Astrocyte of the cerebellum (primary cell): ENCODE results near the gene XYLT1.

ENCODE experiments used
- DNase-seq: peaks from one replicate; pipeline ENCODE4 v3.0.0-alpha.2; 2011; ENCODE audit warnings: low read depth
- H3K4me3 ChIP-seq: 2 replicates; pipeline ENCODE4 v1.5.1; 2011; ENCODE audit warnings: mild to moderate bottlenecking, low read depth, low read length, moderate library complexity
- in situ Hi-C: cut with HindIII; loops from 2 replicates; pipeline ENCODE4 v1.10.0; 2017; ENCODE audit warnings: low sequenced_read_pairs
- TF ChIP-seq, protein P1 (sequence below): IDR thresholded peaks from 2 replicates; pipeline ENCODE4 v1.5.1; 2012; ENCODE audit warnings: low read length, low read depth, moderate library complexity, mild to moderate bottlenecking; ENCODE audit errors: missing control alignments

XYLT1 gene

DNA sequence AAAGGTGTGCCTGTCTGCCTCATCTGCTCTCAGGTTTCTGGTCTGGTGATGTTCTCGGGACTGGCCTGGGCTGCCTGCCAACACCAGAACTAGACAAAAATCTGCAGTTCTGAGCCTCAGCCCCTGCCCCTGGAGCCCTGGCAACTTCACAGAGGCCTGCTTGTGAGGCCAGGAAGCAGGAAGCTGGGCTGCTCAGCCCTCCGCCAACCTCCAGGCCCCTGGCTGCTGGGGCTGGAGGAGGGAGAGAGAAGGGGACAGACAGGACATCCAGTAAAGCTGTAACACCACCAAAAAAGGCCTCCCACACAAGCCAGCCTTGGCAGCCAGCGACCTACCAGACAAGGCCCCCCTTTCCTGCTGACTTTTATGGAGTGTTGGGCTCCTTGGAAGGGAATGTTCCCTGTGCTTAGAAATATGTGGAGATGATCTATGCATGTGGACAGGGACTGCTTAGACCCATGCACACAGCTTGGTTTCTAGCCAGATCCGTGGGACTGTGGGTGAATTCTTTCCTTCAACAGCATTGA, 157.6 kb downstream of the XYLT1 start:
- DNase-seq: no peak
- TF ChIP-seq, protein P1, sequence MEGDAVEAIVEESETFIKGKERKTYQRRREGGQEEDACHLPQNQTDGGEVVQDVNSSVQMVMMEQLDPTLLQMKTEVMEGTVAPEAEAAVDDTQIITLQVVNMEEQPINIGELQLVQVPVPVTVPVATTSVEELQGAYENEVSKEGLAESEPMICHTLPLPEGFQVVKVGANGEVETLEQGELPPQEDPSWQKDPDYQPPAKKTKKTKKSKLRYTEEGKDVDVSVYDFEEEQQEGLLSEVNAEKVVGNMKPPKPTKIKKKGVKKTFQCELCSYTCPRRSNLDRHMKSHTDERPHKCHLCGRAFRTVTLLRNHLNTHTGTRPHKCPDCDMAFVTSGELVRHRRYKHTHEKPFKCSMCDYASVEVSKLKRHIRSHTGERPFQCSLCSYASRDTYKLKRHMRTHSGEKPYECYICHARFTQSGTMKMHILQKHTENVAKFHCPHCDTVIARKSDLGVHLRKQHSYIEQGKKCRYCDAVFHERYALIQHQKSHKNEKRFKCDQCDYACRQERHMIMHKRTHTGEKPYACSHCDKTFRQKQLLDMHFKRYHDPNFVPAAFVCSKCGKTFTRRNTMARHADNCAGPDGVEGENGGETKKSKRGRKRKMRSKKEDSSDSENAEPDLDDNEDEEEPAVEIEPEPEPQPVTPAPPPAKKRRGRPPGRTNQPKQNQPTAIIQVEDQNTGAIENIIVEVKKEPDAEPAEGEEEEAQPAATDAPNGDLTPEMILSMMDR: no peak
- H3K4me3 ChIP-seq: no peak overlapping the region
- in situ Hi-C loops: loop anchor here (10.0 kb wide), 1 partner anchor 52 kb away; no protein-coding TSS in a partner anchor

DNA sequence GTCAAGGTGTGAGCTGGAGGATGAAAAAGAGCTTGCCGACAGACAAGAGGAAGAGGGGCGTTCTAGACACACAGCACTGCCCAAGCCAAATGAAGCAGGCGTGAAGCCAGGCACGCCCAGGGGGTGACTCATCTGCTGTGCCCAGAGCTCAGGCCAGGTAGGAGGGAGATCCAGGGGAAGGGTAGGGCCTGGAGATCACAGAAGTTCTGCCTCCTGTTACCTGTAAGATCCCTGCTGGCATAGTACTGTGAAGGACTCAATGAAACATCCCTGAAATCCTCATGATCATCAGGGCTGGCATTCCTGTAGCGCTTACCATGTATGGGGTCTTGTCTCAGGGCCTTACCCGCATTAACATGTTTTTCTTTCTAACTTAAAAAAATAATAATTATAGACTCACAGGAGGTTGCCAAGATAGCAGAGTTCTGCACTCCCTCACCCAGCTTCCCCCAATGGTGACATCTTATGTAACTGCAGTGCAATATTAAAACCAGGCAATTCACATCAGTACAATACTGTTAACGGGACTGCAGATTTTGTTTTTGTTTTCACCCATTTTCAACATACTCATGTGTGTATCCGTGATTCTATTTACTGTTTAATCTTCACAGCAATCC, 158.6 kb downstream of the XYLT1 start:
- in situ Hi-C loops: loop anchor here (10.0 kb wide), 1 partner anchor 53 kb away; no protein-coding TSS in a partner anchor
- no peak overlapping the region for H3K4me3 ChIP-seq
- DNase-seq: no peak
- TF ChIP-seq, protein P1: no peak

DNA sequence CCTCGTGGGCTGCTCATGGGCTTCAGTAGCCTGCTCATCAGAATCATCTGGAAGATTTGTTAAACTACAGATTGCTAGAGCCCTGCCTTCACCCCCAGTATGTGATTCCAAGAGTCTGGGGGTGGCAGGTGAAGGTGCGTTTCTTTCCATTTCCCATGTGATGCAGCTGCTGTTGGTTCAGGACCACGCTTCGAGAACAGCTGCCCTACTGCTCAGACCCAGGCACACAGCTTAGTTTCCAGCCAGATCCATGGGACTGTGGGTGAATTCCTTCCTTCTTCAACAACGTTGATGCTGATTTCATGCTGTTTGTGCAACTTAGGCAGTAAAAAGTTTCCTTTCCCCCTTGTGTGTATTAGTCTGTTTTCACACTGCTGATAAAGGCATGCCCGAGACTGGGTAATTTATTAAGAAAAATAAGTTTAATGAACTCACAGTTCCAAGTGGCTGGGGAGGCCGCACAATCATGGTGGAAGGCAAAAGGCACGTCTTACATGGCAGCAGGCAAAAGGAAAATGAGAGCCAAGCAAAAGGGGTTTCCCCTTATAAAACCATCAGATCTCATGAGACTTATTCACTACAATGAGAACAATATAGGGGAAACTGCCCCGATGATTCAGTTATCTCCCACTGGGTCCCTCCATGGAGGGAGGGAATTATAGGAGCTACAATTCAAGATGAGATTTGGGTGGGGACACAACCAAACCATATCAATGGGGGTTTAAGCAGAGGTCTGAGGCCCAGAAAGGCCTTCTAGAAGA, 159.2 kb downstream of the XYLT1 start:
- in situ Hi-C loops: loop anchor here (10.0 kb wide), 1 partner anchor 53 kb away; no protein-coding TSS in a partner anchor
- no peak overlapping the region for H3K4me3 ChIP-seq
- no peak for DNase-seq
- TF ChIP-seq, protein P1: no peak

DNA sequence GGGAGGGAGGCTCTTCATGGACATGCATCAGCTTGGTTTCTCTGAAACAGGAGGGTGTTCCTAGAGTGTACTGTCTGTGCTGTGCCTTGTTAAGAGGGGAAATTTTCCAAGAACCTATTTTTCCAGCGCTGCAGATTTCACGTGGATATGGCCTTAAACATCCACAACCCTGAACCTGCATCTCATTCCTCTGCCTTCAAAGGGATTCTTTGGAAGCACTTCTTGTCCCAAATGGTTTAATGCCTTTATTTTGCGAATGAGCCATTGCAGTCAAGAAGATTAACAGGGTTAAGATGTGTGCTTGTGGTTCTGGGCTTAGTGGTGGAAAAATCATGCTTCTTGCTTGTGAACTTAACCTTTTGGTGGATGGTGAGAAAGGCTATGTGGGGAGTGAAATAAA, 161.2 kb downstream of the XYLT1 start:
- no peak for DNase-seq
- H3K4me3 ChIP-seq: no peak overlapping the region
- in situ Hi-C loops: no loop called here
- TF ChIP-seq, protein P1: no peak

DNA sequence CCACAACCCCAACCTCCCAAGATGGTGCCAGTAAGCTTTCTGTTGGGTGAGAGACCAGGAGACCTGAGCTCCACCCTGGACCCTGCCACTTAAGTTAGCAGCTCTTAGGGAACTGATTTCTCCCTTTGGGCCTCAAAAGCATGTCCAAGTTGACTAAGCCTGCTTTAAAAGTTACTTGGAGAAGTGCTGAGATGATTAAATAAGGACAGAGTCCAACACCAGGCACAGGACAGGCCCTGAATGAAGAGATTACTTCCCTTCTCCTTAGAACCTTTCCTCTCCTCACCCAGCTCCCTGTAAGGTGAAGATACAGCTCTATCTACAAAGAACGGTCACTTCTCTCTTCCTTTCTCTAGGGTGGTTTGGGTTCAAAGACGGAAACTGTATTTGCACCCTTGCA, 162.6 kb downstream of the XYLT1 start:
- in situ Hi-C loops: no loop called here
- TF ChIP-seq, protein P1: no peak
- no peak overlapping the region for H3K4me3 ChIP-seq
- no peak for DNase-seq

DNA sequence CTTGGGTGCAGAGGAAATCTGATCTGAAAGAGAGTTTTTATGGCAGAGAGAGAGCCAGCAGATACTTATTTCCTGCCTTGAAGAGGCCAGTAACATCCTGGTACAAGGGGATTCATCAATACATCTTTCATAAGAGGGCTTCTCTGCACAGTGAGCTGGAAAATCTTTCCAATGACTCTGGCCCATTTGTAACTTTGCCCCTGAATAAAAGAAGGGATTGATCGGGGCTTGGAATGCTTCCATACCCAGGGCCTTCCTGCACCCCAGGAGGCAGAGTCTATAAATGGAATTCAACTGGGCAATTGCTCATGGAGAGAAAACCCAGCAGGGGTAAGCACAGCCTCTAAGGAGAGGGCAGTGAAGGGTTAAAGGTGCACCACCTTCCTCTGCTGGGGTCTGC, 163.3 kb downstream of the XYLT1 start:
- in situ Hi-C loops: no loop called here
- TF ChIP-seq, protein P1: no peak
- H3K4me3 ChIP-seq: no peak overlapping the region
- no peak for DNase-seq
